ENCODE measurements around the gene ZNF496.

ZNF496 gene

GRCh38 chr1:247326411-247327130 lies 5.1 kb downstream of the ZNF496 start:
- no peak for DNase-seq

GRCh38 chr1:247324923-247325322 lies 6.7 kb downstream of the ZNF496 start:
- no peak for DNase-seq

- no peak for DNase-seq
Observed at GRCh38 chr1:247324204-247324787, 7.4 kb downstream of the ZNF496 start.

GRCh38 chr1:247322849-247323586 lies 8.6 kb downstream of the ZNF496 start:
- no peak for DNase-seq

- DNase-seq, result no peak
Observed at GRCh38 chr1:247322442-247322841, 9.2 kb downstream of the ZNF496 start.

GRCh38 chr1:247317702-247318101 lies 14.0 kb downstream of the ZNF496 start:
- no peak for DNase-seq

GRCh38 chr1:247316590-247317197 lies 15.0 kb downstream of the ZNF496 start:
- no peak for DNase-seq

GRCh38 chr1:247304031-247304430 lies 27.6 kb downstream of the ZNF496 start:
- no peak for DNase-seq

GRCh38 chr1:247303216-247303615 lies 28.5 kb downstream of the ZNF496 start:
- no peak for DNase-seq

- no peak for DNase-seq
Observed at GRCh38 chr1:247301176-247301540, 30.5 kb downstream of the ZNF496 start.

GRCh38 chr1:247300491-247301175 lies 31.0 kb downstream of the ZNF496 start:
- no peak for DNase-seq

- DNase-seq, result no peak
Observed at GRCh38 chr1:247299723-247300381, 31.8 kb downstream of the ZNF496 start.

GRCh38 chr1:247298701-247299100 lies 33.0 kb downstream of the ZNF496 start:
- no peak for DNase-seq

GRCh38 chr1:247298124-247298481 lies 33.6 kb downstream of the ZNF496 start:
- no peak for DNase-seq

- DNase-seq, result no peak
Observed at GRCh38 chr1:247297263-247298123, 34.2 kb downstream of the ZNF496 start.

GRCh38 chr1:247296599-247297180 lies 35.0 kb downstream of the ZNF496 start:
- DNase-seq, result no peak

- no peak for DNase-seq
Observed at GRCh38 chr1:247295746-247296145, 35.9 kb downstream of the ZNF496 start.

GRCh38 chr1:247295274-247295684 lies 36.4 kb downstream of the ZNF496 start:
- no peak for DNase-seq

- no peak for DNase-seq
Observed at GRCh38 chr1:247294282-247294681, 37.4 kb downstream of the ZNF496 start.

GRCh38 chr1:247293047-247293446 lies 38.6 kb downstream of the ZNF496 start:
- DNase-seq, result no peak

Measured in NCI-H1694 (cell line).